Breast epithelium (tissue), 4 donors: ENCODE measurements around the gene PDZD2. TPM values are rescaled to one million over a fixed set of nuclear protein-coding genes. Genes with fewer than 3 reads are reported as not detected.
"Not testable (repeated sequence)": the region's sequence is repeated elsewhere in the genome, so short reads cannot be mapped to it uniquely, and the experiment has no call there.

Source experiments
- DNase-seq, 2 donors: peaks; one replicate each; pipeline ENCODE4 v3.0.0-alpha.2; 2019; ENCODE audit warnings: low spot score in 2 of 2
- H3K27ac ChIP-seq, 2 donors: fragments of 200-600 bp; sonication (generic) in 1 of 2; one replicate each; pipeline ENCODE4 v1.5.1; 2016 to 2019; ENCODE audit warnings: mild to moderate bottlenecking in 1 of 2
- H3K27me3 ChIP-seq, 2 donors: fragments of 200-600 bp; sonication (generic) in 1 of 2; one replicate each; pipeline versions ENCODE4 v1.5.1 to v1.6.0; 2017 to 2019; ENCODE audit warnings: control low read depth in 1 of 2, mild to moderate bottlenecking in 1 of 2
- H3K36me3 ChIP-seq: fragments of 200-600 bp; one replicate; pipeline ENCODE4 v1.5.1; 2019
- H3K4me1 ChIP-seq, 2 donors: fragments of 200-600 bp; sonication (generic); one replicate each; pipeline ENCODE4 v1.5.1; 2016 to 2019; ENCODE audit warnings: control low read depth in 1 of 2
- H3K4me3 ChIP-seq, 3 donors: fragments of 200-600 bp; sonication (generic); 1 replicate in 2 of 3; 2 replicates in 1 of 3; pipeline ENCODE4 v1.5.1; 2016 to 2019; ENCODE audit warnings: mild to moderate bottlenecking in 3 of 3, moderate library complexity in 2 of 3
- H3K9me3 ChIP-seq, 2 donors: fragments of 200-600 bp; sonication (generic) in 1 of 2; one replicate each; pipeline ENCODE4 v1.5.1; 2016 to 2019; ENCODE audit warnings: control low read depth in 1 of 2
- POLR2A ChIP-seq: fragments of 450-650 bp; IDR thresholded peaks from one replicate; pipeline ENCODE4 v1.6.1; 2016; ENCODE audit warnings: antibody characterized with exemption, mild to moderate bottlenecking, moderate library complexity
- POLR2AphosphoS5 ChIP-seq, 3 donors: sonication (generic); formaldehyde crosslinking; IDR thresholded peaks; one replicate each; pipeline ENCODE4 v1.6.1; 2017; ENCODE audit warnings: antibody characterized with exemption in 3 of 3
- intact Hi-C: fragments of 100-400 bp; cut with DNase I; formaldehyde crosslinking; loops from one replicate; pipeline ENCODE4 v1.15.1; 2023; ENCODE audit warnings: low total_unique reads
- total RNA-seq, 3 donors: library from RNA; depleted of rRNA; stranded (reverse); fragments of >200 nt; gene quantifications; one replicate each; pipeline ENCODE4 v1.1.0, GENCODE V29; 2016
- TF ChIP-seq, protein P1 (sequence below), 3 donors: fragments of 450-650 bp; IDR thresholded peaks; one replicate each; pipeline ENCODE4 v1.5.1; 2016 to 2017; ENCODE audit warnings: antibody characterized with exemption in 3 of 3, mild to moderate bottlenecking in 3 of 3, moderate library complexity in 3 of 3

PDZD2 gene
- total RNA-seq, 3 donors from 2014 or later = 16.8 to 23.3 (median 17.7) TPM

DNA sequence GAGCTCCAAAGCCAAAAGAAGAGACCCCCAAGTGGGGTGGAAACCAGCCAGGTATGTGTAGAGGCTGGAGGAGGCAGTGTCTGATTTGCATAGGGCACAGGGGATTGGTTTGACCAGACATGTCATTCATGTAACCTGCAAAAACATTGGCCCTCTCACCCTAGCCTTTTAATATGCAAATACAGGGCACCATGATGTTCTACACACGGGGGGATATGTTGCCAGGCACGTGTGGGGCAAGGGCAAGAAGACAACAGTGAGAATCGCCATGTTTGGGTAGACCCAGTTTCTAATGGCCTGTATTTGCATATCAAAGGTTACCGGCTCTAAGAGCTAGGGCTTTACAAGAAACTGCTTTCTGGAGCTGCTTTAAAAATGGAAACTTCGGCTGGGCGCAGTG is 326.3 kb downstream of the PDZD2 start:
- TF ChIP-seq, protein P1, sequence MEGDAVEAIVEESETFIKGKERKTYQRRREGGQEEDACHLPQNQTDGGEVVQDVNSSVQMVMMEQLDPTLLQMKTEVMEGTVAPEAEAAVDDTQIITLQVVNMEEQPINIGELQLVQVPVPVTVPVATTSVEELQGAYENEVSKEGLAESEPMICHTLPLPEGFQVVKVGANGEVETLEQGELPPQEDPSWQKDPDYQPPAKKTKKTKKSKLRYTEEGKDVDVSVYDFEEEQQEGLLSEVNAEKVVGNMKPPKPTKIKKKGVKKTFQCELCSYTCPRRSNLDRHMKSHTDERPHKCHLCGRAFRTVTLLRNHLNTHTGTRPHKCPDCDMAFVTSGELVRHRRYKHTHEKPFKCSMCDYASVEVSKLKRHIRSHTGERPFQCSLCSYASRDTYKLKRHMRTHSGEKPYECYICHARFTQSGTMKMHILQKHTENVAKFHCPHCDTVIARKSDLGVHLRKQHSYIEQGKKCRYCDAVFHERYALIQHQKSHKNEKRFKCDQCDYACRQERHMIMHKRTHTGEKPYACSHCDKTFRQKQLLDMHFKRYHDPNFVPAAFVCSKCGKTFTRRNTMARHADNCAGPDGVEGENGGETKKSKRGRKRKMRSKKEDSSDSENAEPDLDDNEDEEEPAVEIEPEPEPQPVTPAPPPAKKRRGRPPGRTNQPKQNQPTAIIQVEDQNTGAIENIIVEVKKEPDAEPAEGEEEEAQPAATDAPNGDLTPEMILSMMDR (IDR thresholded peaks at IDR 0.05) = no peak
- no peak for TF ChIP-seq POLR2A
- intact Hi-C loops = no loop called here
- Histone ChIP-seq H3K4me3 (no peak overlapping the region), H3K27ac (no peak overlapping the region), H3K9me3 (no peaks in the 10 kb centered on the region), H3K36me3 (no peaks in the 10 kb centered on the region), H3K27me3 (no peaks in the 10 kb centered on the region), H3K4me1 (no peaks in the 10 kb centered on the region)
- no peak for DNase-seq

DNA sequence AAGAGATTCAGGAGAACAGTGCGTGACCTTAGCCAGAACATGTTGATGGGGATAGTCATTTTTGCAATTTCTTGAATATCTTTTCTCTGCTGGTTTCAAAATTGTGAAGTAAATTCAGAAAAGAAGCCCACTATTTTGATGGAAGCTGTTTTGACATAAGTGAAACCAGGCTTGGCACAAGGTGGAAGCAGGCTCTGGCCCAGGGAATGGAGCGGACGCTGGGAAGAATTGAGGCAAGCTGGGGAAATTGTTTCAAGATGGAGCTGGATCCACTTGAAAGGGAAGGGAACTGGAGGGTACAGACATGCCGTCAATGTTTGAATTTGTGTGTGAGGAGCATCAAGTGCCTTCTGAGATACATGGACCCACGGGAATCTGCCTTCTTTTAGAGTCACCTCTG is 328.0 kb downstream of the PDZD2 start:
- DNase-seq = no peak
- H3K9me3 ChIP-seq = no peaks in the 10 kb centered on the region
- TF ChIP-seq, protein P1 (IDR thresholded peaks at IDR 0.05) = no peak
- TF ChIP-seq POLR2A (no peak), POLR2AphosphoS5 (IDR thresholded peaks at IDR 0.05) (no peak)
- H3K27me3 ChIP-seq = no peaks in the 10 kb centered on the region
- H3K4me3 ChIP-seq = no peak overlapping the region
- H3K27ac ChIP-seq = peak overlapping the region in 1 of 2 donors; percentile 38
- intact Hi-C loops = no loop called here
- no peaks in the 10 kb centered on the region for H3K36me3 ChIP-seq
- H3K4me1 ChIP-seq = no peaks in the 10 kb centered on the region

DNA sequence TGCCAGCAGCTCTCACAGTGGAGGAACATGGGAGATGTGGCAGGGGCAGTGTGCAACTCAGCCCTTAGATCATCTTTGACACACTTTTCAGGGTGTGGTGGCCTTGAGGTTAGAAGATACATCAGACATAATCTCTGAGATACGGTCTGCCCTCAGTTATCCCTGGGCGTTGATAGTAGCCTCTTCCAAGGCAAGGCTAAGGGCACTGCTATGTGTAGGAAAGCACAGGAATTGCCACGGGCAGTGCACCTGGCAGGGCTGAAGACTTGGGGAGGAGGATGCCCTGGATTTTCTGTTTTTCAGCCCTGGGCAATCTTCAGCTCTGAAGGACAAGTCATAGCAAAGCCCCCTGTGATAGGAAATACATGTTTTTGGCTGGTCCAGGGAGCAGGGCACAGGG is 328.5 kb downstream of the PDZD2 start:
- TF ChIP-seq, protein P1 (IDR thresholded peaks at IDR 0.05) = no peak
- no peak for TF ChIP-seq POLR2AphosphoS5 (IDR thresholded peaks at IDR 0.05)
- TF ChIP-seq POLR2A = no peak
- Histone ChIP-seq H3K4me3 (no peak overlapping the region), H3K27me3 (no peaks in the 10 kb centered on the region), H3K36me3 (no peaks in the 10 kb centered on the region), H3K9me3 (no peaks in the 10 kb centered on the region), H3K4me1 (no peaks in the 10 kb centered on the region), H3K27ac (peak overlapping the region in 1 of 2 donors; percentile 38)
- intact Hi-C loops = no loop called here
- DNase-seq = no peak

DNA sequence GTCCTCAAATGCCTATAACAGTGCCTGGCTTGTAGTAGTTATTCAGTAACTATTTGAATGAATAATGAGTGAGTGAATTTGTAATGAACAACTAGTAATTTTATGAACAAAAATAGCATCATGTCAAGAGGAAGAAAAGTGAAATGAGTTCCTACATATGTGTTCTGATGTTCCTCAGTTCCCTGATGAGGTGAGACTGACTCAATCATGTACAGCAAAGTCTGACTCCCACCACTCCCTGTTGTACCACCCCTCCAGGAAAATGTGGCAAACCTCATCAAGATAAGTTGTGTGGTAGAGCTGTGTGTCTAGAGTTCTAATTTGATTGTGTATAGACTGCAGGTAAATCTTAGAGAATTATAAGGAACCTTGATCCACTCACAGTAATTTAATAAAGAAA is 333.6 kb downstream of the PDZD2 start:
- no peaks in the 10 kb centered on the region for H3K36me3 ChIP-seq
- no peak for TF ChIP-seq POLR2A
- TF ChIP-seq POLR2AphosphoS5 (IDR thresholded peaks at IDR 0.05) = no peak

DNA sequence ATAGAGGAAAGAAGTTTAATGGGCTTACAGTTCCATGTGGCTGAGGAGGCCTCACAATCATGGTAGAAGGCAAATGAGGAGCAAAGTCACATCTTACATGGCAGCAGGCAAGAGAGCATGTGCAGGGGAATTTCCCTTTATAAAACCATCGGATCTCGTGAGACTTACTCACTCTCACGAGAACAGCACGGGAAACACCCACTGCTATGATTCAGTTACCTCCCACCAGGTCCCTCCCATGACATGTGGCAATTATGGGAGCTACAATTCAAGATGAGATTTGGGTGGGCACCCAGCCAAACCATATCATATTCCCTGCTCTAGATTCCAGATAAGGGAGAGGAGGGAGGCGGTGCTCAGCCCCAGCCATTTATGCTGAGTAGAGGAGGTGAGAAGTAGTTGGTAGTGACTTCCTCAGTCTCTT is 336.3 kb downstream of the PDZD2 start:
- DNase-seq, H3K27me3 ChIP-seq, H3K27ac ChIP-seq, H3K36me3 ChIP-seq, intact Hi-C loops, H3K4me1 ChIP-seq, H3K9me3 ChIP-seq, H3K4me3 ChIP-seq: not testable (repeated sequence)

More for the DNA sequence above, 333.6 kb downstream of the PDZD2 start:
- DNase-seq = no peak
- Histone ChIP-seq H3K9me3 (no peaks in the 10 kb centered on the region), H3K4me1 (no peaks in the 10 kb centered on the region), H3K27ac (no peak overlapping the region), H3K4me3 (no peak overlapping the region), H3K27me3 (no peaks in the 10 kb centered on the region)
- intact Hi-C loops = no loop called here

DNA sequence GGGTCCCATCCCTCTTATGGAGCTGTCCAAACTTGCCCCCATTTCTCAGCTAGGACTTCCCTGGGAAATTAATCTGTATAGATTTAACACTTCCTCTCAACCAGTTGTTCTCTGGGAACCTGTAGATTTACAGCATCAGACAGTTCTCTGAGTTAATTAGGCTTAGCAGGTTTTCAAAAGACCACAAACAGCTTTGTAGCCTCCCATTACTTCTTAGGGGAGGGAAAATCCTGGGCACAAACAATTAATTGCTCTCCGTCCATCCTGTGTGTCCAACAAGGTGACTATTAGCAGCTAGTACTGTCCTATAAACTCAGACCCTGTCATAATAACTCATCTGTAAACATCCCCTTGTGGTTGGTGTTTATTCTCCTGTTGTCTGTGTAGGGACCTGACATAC is 337.2 kb downstream of the PDZD2 start:
- intact Hi-C loops = no loop called here

More for the DNA sequence above, 337.2 kb downstream of the PDZD2 start:
- DNase-seq = no peak
- TF ChIP-seq, protein P1 (IDR thresholded peaks at IDR 0.05) = no peak
- TF ChIP-seq POLR2A = no peak
- Histone ChIP-seq H3K27ac (no peak overlapping the region), H3K4me3 (no peak overlapping the region), H3K4me1 (no peaks in the 10 kb centered on the region), H3K36me3 (no peaks in the 10 kb centered on the region), H3K9me3 (no peaks in the 10 kb centered on the region), H3K27me3 (no peaks in the 10 kb centered on the region)
